Mononuclear cell (primary cell): Measurements from ENCODE around the gene SDK1. TPM values are rescaled to one million over a fixed set of nuclear protein-coding genes. Genes with fewer than 3 reads are reported as not detected.

Experiments used
- H3K27me3 ChIP-seq: 2 replicates; pipeline ENCODE4 v1.6.0; 2011; ENCODE audit warnings: low read length, control low read depth; ENCODE audit not compliant: insufficient read depth
- H3K4me1 ChIP-seq: 2 replicates; pipeline ENCODE4 v1.5.1; 2011; ENCODE audit warnings: mild to moderate bottlenecking, low read length, control low read depth; ENCODE audit not compliant: insufficient read depth
- H3K4me3 ChIP-seq: 2 replicates; pipeline ENCODE4 v1.5.1; 2011; ENCODE audit warnings: mild to moderate bottlenecking, low read length, moderate library complexity
- H3K9me3 ChIP-seq: 2 replicates; pipeline ENCODE4 v1.5.1; 2011; ENCODE audit warnings: low read depth, mild to moderate bottlenecking, control low read depth, low read length
- total RNA-seq: library from RNA; depleted of rRNA; stranded (reverse); fragments of >200 nt; gene quantifications from one replicate; pipeline ENCODE4 v1.2.3, GENCODE V29; 2012

Gene SDK1
- total RNA-seq, 1 donor = 0.31 TPM

GRCh38 chr7:3949242-3949640, 648.2 kb downstream of the SDK1 start:
- no peak overlapping the region for H3K4me3 ChIP-seq
- H3K9me3 ChIP-seq = no peaks in the 10 kb centered on the region
- H3K4me1 ChIP-seq = no peaks in the 10 kb centered on the region
- no peaks in the 10 kb centered on the region for H3K27me3 ChIP-seq

- Histone ChIP-seq H3K9me3 (no peaks in the 10 kb centered on the region), H3K27me3 (no peaks in the 10 kb centered on the region), H3K4me3 (no peak overlapping the region), H3K4me1 (no peaks in the 10 kb centered on the region)
These were observed 649.2 kb downstream of the SDK1 start for GRCh38 chr7:3950249-3950648.

- Histone ChIP-seq H3K9me3 (no peaks in the 10 kb centered on the region), H3K27me3 (no peaks in the 10 kb centered on the region), H3K4me3 (no peak overlapping the region), H3K4me1 (no peaks in the 10 kb centered on the region)
These were observed 650.4 kb downstream of the SDK1 start for GRCh38 chr7:3951316-3952055.

GRCh38 chr7:3953133-3953532, 652.1 kb downstream of the SDK1 start:
- no peaks in the 10 kb centered on the region for H3K4me1 ChIP-seq
- H3K9me3 ChIP-seq = no peaks in the 10 kb centered on the region
- H3K4me3 ChIP-seq = no peak overlapping the region
- no peaks in the 10 kb centered on the region for H3K27me3 ChIP-seq

- Histone ChIP-seq H3K4me1 (no peaks in the 10 kb centered on the region), H3K9me3 (no peaks in the 10 kb centered on the region), H3K27me3 (no peaks in the 10 kb centered on the region), H3K4me3 (no peak overlapping the region)
These were observed 652.9 kb downstream of the SDK1 start for GRCh38 chr7:3953946-3954345.

- no peaks in the 10 kb centered on the region for H3K9me3 ChIP-seq
- no peak overlapping the region for H3K4me3 ChIP-seq
- H3K27me3 ChIP-seq = no peaks in the 10 kb centered on the region
- H3K4me1 ChIP-seq = no peaks in the 10 kb centered on the region
These were observed 654.0 kb downstream of the SDK1 start for GRCh38 chr7:3955026-3955425.

GRCh38 chr7:3955751-3956696, 655.0 kb downstream of the SDK1 start:
- Histone ChIP-seq H3K4me3 (no peak overlapping the region), H3K27me3 (no peaks in the 10 kb centered on the region), H3K9me3 (no peaks in the 10 kb centered on the region), H3K4me1 (no peaks in the 10 kb centered on the region)

GRCh38 chr7:3956949-3957348, 655.9 kb downstream of the SDK1 start:
- no peaks in the 10 kb centered on the region for H3K4me1 ChIP-seq
- no peak overlapping the region for H3K4me3 ChIP-seq
- no peaks in the 10 kb centered on the region for H3K27me3 ChIP-seq
- no peaks in the 10 kb centered on the region for H3K9me3 ChIP-seq

- Histone ChIP-seq H3K4me1 (no peaks in the 10 kb centered on the region), H3K27me3 (no peaks in the 10 kb centered on the region), H3K9me3 (no peaks in the 10 kb centered on the region), H3K4me3 (no peak overlapping the region)
These were observed 656.5 kb downstream of the SDK1 start for GRCh38 chr7:3957472-3958108.

GRCh38 chr7:3958109-3958483, 657.0 kb downstream of the SDK1 start:
- Histone ChIP-seq H3K4me3 (no peak overlapping the region), H3K27me3 (no peaks in the 10 kb centered on the region), H3K4me1 (no peaks in the 10 kb centered on the region), H3K9me3 (no peaks in the 10 kb centered on the region)

GRCh38 chr7:3959364-3959763, 658.3 kb downstream of the SDK1 start:
- no peak overlapping the region for H3K4me3 ChIP-seq
- H3K27me3 ChIP-seq = no peaks in the 10 kb centered on the region
- H3K4me1 ChIP-seq = no peaks in the 10 kb centered on the region
- no peaks in the 10 kb centered on the region for H3K9me3 ChIP-seq

GRCh38 chr7:3960050-3960763, 659.2 kb downstream of the SDK1 start:
- Histone ChIP-seq H3K27me3 (no peaks in the 10 kb centered on the region), H3K4me3 (no peak overlapping the region), H3K4me1 (no peaks in the 10 kb centered on the region), H3K9me3 (no peaks in the 10 kb centered on the region)

GRCh38 chr7:3960942-3961341, 659.9 kb downstream of the SDK1 start:
- no peaks in the 10 kb centered on the region for H3K4me1 ChIP-seq
- no peak overlapping the region for H3K4me3 ChIP-seq
- no peaks in the 10 kb centered on the region for H3K27me3 ChIP-seq
- no peaks in the 10 kb centered on the region for H3K9me3 ChIP-seq

GRCh38 chr7:3961857-3962503, 660.9 kb downstream of the SDK1 start:
- no peaks in the 10 kb centered on the region for H3K27me3 ChIP-seq
- no peaks in the 10 kb centered on the region for H3K9me3 ChIP-seq
- no peaks in the 10 kb centered on the region for H3K4me1 ChIP-seq
- H3K4me3 ChIP-seq = no peak overlapping the region
